Measurements from ENCODE around the gene CYP3A4.
"Not testable (repeated sequence)": the region's sequence is repeated elsewhere in the genome, so short reads cannot be mapped to it uniquely, and the experiment has no call there.

The CYP3A4 gene

GRCh38 chr7:99751322-99752052 lies 32.5 kb downstream of the CYP3A4 start:
- not testable (repeated sequence) for DNase-seq

GRCh38 chr7:99748846-99749579 lies 35.0 kb downstream of the CYP3A4 start:
- DNase-seq: no peak

GRCh38 chr7:99746915-99747314 lies 37.1 kb downstream of the CYP3A4 start:
- not testable (repeated sequence) for DNase-seq

DNA sequence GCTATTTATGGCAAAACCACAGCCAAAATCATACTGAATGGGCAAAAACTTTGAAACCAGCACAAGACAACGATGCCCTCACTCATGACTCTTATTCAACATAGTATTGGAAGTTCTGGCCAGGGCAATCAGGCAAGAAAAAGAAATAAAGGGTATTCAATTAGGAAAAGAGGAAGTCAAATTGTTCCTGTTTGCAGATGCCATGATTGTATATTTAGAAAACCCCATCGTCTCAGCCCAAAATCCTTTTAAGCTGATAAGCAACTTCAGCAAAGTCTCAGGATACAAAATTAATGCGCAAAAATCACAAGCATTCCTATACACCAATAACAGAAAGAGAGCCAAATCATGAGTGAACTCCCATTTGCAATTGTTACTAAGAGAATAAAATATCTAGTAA lies 38.6 kb downstream of the CYP3A4 start:
- DNase-seq: not testable (repeated sequence)

DNA sequence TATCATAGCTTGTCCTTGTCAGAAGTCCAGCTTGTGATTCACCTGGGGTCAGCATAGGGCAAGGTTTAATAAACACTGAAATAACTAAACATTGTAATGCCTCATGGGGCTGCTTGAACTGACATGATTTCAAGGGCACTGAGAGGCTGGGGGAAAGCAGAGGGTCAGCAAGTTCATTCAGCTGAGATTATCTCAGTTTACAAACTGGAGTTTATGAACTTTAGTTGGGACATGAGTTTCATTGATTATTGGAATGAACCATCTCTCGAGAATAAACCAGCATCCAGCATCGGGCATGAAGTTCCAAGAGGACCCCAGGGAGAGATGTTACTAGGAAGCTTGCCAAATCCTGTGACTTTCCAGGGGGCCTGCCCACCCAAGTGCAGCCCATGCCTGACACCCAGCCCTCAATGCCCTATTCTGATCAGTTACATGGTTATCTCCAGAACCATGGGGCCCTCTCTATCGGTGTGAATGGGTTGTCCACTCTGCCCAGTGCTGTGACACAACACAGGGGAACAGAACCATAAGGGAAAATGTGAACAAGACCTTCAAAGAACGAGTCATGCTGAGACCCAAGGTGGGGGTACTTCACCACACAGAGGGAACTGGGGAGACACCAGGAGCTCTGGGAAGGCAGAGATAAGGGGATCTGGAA lies 41.1 kb downstream of the CYP3A4 start:
- no peak for DNase-seq

- DNase-seq: no peak
Observed at GRCh38 chr7:99741441-99741795, 42.6 kb downstream of the CYP3A4 start.

GRCh38 chr7:99740573-99741440 lies 43.2 kb downstream of the CYP3A4 start:
- no peak for DNase-seq

DNA sequence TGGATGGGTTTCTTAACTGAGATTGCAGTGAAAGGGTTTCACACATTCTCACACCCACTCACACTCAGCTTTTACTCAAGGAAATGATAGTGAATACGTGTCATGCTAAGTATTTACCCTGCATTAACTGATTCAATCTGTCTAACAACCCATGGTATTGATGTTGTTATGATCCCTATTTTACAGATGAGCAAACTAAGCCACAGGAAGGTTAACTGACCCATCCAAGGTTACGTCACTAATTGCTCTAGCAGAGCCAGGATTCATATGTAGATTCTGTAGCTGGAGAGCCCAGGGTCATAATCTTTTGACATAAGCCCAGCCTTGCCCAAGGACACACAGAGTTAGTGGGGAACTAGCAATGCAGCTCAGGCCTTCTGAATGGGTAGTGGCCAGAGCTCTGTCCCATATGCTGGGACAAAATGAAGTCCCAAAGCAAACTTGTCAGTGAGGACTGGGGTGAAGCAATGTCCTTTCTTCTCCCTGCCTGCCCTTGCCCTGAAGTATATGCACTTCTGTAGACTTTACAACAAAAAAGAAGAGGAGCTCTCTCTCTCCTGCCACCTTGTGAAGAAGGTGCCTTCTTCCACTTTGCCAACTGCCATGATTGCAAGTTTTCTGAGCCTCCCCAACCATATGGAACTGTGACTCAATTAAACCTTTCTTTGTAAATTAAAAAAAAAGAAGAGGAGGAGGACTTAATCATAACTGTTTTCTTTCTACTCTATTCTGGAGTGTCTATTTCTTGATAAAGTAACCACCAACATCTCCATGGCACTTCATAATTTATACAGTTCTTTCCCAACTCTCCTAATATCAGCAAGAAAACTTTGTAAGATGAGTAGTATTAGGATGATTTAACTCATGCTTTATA lies 44.0 kb downstream of the CYP3A4 start:
- DNase-seq: no peak

DNA sequence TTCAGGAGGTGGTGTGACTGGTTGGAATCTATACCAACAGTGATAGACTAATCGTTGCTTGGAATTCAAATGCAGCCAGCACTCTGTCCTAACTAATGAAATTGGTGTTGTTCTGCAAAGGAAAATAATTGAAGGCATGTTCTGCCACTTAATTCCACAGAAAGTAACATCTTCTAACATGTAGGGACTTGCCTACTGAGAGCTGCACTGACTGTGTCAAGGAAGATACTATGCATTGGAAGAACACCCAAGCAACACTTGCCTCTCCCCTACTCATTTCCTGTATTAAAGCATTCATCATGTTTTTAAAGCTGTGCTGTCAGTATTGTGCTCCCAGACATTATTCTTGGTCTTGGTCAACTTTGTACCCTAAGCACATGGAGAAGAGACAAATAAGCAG lies 46.3 kb downstream of the CYP3A4 start:
- no peak for DNase-seq

- DNase-seq: not testable (repeated sequence)
Observed at GRCh38 chr7:99736667-99737066, 47.3 kb downstream of the CYP3A4 start.

DNA sequence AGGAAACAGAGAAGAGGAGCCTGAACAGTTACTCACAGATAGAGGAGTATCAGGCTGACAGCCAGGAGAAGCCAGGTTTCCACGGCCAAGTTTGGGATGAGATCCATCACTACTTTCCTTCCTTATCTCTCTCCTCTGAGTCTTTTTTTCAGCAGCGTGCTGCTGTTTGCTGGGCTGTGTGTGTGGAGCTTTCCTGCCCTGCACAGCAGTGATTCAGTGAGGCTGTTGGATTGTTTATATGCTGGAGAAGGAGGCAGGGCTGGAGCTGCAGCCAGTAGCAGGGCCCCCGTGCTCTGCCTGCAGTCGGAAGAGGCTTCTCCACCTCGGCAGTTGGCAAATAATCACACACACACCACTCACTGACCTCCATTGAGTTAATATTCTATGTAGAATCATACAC lies 49.0 kb downstream of the CYP3A4 start, which contains the start of gene CYP3A7:
Gene CYP3A7, minus strand, starts transcription at position 210 of the 400 bp plus-strand sequence. Its CDS starts 103 bp downstream, at position 107.
- no peak for DNase-seq

- no peak for DNase-seq
Observed at GRCh38 chr7:99733448-99733847, 50.5 kb downstream of the CYP3A4 start.

GRCh38 chr7:99733003-99733402 lies 51.0 kb downstream of the CYP3A4 start:
- DNase-seq: no peak

DNA sequence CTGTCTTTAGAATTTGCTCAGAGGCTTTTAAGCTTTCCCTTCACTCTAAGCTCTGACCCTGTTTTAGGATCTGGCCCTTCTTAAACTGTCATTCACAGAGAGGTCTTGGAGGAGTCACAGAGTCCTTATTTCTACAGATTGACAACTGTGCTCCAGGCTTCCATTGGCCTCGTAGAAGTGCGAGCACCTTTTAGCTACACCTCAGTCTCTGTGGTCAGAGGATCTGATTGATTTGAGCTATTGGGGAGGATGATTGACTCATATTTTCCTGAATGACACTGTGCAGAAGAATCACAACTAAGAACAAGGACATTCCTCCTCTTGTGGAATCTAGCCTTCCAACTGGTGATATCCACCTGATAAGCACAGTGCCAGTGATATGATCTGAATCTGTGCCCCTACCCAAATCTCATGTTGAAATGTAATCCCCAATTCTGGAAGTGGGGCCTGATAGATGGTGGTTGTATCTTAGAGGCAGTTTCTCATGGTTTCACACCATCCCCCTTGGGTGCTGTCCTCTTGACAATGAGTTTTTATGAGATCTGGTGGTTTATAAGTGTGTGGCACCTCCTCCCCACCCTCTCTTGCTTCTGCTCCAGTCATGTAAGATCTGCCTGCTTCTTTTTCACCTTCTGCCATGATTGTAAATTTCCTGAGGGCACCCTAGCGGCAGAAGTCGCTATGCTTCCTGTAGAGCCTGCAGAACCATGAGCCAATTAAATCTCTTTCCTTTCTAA lies 52.2 kb downstream of the CYP3A4 start:
- no peak for DNase-seq

GRCh38 chr7:99730992-99731391 lies 53.0 kb downstream of the CYP3A4 start:
- DNase-seq: no peak

- DNase-seq: no peak
Observed at GRCh38 chr7:99730238-99730810, 53.7 kb downstream of the CYP3A4 start.

DNA sequence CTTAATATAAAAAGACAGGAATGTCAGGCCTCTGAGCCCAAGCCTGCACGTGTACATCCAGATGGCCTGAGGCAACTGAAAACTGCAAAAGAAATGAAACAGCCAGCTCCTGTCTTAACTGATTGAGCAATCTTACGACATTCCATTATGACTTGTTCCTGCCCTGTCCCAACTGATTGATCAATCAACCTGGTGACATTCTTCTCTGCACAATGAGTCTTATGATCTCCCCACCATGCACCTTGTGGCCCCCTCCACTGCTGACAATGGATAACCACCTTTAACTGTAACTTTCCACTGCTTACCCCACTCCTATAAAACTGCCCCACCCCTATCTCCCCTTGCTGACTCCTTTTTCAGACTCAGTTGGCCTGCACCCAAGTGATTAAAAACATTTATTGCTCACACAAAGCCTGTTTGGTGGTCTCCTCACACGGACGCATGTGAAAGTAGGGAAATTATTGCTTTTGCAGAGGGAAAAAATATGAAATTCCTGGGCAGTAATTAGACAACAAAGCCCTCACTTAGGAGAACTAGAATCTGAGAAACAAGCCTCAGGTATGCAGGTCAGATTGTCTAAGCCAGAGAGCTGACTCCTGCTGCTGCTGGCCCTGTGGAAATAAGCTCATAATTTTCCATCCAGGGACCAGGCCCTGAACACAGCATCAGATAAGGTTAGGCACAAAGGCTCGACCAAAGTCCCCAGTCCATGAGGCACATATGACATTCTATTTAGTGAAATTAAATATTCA lies 54.3 kb downstream of the CYP3A4 start:
- no peak for DNase-seq

DNA sequence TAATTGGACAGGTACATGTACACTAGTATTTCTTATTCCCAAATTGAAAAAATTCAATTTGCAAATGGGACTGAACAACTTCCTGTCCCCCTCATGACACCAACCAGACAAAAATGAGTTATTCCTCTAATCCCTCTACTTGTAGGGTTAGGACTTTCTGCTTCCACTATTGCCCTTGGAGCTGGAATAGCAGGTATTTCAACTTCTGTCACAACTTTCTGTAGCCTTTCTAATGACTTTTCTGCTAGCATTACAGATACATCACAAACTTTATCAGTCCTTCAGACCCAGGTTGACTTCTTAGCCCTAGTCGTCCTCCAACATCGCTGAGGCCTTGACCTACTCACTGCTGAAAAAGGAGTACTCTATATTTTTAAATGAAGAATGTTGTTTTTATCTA lies 55.4 kb downstream of the CYP3A4 start:
- no peak for DNase-seq

- DNase-seq: not testable (repeated sequence)
Observed at GRCh38 chr7:99723201-99723600, 60.8 kb downstream of the CYP3A4 start.

All from right kidney (tissue), 1 donor.